NCI-H2227 (cell line): Measurements from ENCODE around the gene UBA6.

ENCODE experiments used
- DNase-seq: peaks from one replicate; lab custom pipeline; 2025; ENCODE audit not compliant: unreplicated experiment; lab: John Stamatoyannopoulos, UW

UBA6 gene

GRCh38 chr4:67581208-67581857 is 119.6 kb downstream of the UBA6 start:
- DNase-seq: no peak

- DNase-seq: no peak
Measured at GRCh38 chr4:67580577-67580976, 120.4 kb downstream of the UBA6 start.

- DNase-seq: no peak
Measured at GRCh38 chr4:67576538-67576937, 124.4 kb downstream of the UBA6 start.

- no peak for DNase-seq
Measured at GRCh38 chr4:67576059-67576466, 124.9 kb downstream of the UBA6 start.

- DNase-seq: no peak
Measured at GRCh38 chr4:67575232-67576058, 125.5 kb downstream of the UBA6 start.

- DNase-seq: no peak
Measured at GRCh38 chr4:67573193-67573592, 127.8 kb downstream of the UBA6 start.

- no peak for DNase-seq
Measured at GRCh38 chr4:67571975-67572374, 129.0 kb downstream of the UBA6 start.

- no peak for DNase-seq
Measured at GRCh38 chr4:67570537-67570936, 130.4 kb downstream of the UBA6 start.

- DNase-seq: no peak
Measured at GRCh38 chr4:67568820-67569219, 132.1 kb downstream of the UBA6 start.

GRCh38 chr4:67566335-67566734 is 134.6 kb downstream of the UBA6 start:
- DNase-seq: no peak

- no peak for DNase-seq
Measured at GRCh38 chr4:67565284-67565683, 135.7 kb downstream of the UBA6 start.
